Stimulated activated CD4-positive, alpha-beta T cell treated with anti-CD3 and anti-CD28 coated beads, Interleukin-12 subunit alpha, Interleukin-12 subunit beta, amount 100 ng/mL, for 24 hours (primary cell): ENCODE measurements around the gene PGAM1.
"Not testable (repeated sequence)": the region's sequence is repeated elsewhere in the genome, so short reads cannot be mapped to it uniquely, and the experiment has no call there.

Experiments
- DNase-seq, 2 experiments: peaks; one replicate each; pipeline ENCODE4 v3.0.0-alpha.2; 2020; ENCODE audit warnings: low read depth in 2 of 2

PGAM1 gene

GRCh38 chr10:97425964-97426775, at the start of gene PGAM1:
PGAM1 (plus strand) TSS chr10:97426191; CDS start chr10:97426308, 117 bp downstream.
- DNase-seq: peak; percentile 88 to 93

GRCh38 chr10:97376413-97376812, 49.6 kb upstream of the PGAM1 start:
- DNase-seq: no peak

GRCh38 chr10:97378933-97379921, 46.8 kb upstream of the PGAM1 start:
- no peak for DNase-seq

- no peak for DNase-seq
These were observed 45.5 kb upstream of the PGAM1 start for GRCh38 chr10:97380516-97380915.

- DNase-seq: no peak
These were observed 44.4 kb upstream of the PGAM1 start for GRCh38 chr10:97381626-97382025.

- no peak for DNase-seq
These were observed 42.8 kb upstream of the PGAM1 start for GRCh38 chr10:97383159-97383558.

- DNase-seq: no peak
These were observed 41.8 kb upstream of the PGAM1 start for GRCh38 chr10:97384156-97384555.

- DNase-seq: no peak
These were observed 41.4 kb upstream of the PGAM1 start for GRCh38 chr10:97384641-97385040.

GRCh38 chr10:97385565-97385964, 40.4 kb upstream of the PGAM1 start:
- DNase-seq: no peak

GRCh38 chr10:97388152-97388551, 37.8 kb upstream of the PGAM1 start:
- DNase-seq: no peak

GRCh38 chr10:97390091-97390490, 35.9 kb upstream of the PGAM1 start:
- no peak for DNase-seq

- no peak for DNase-seq
These were observed 32.9 kb upstream of the PGAM1 start for GRCh38 chr10:97393034-97393573.

- DNase-seq: no peak
These were observed 29.9 kb upstream of the PGAM1 start for GRCh38 chr10:97396056-97396455.

- no peak for DNase-seq
These were observed 26.0 kb upstream of the PGAM1 start for GRCh38 chr10:97399843-97400545.

- peak; percentile 67 to 69 for DNase-seq
These were observed 25.1 kb upstream of the PGAM1 start, which contains the start of gene RRP12 for GRCh38 chr10:97400665-97401454. RRP12 (minus strand) TSS chr10:97401340; CDS start chr10:97401231, 109 bp downstream.

- no peak for DNase-seq
These were observed 24.5 kb upstream of the PGAM1 start for GRCh38 chr10:97401455-97401919.

GRCh38 chr10:97404044-97404443, 21.9 kb upstream of the PGAM1 start:
- DNase-seq: no peak

- DNase-seq: no peak
These were observed 19.9 kb upstream of the PGAM1 start for GRCh38 chr10:97406064-97406463.

GRCh38 chr10:97406483-97406882, 19.5 kb upstream of the PGAM1 start:
- not testable (repeated sequence) for DNase-seq

- DNase-seq: no peak
These were observed 18.6 kb upstream of the PGAM1 start for GRCh38 chr10:97407211-97407951.
